Activated T-cell treated with anti-CD3 and anti-CD28 coated beads for 48 hours (primary cell): Measurements from ENCODE around the gene PHF19.

ENCODE experiments used
- DNase-seq: peaks from one replicate; pipeline ENCODE4 v3.0.0-alpha.2; 2020; ENCODE audit warnings: low read depth

Gene PHF19

DNA sequence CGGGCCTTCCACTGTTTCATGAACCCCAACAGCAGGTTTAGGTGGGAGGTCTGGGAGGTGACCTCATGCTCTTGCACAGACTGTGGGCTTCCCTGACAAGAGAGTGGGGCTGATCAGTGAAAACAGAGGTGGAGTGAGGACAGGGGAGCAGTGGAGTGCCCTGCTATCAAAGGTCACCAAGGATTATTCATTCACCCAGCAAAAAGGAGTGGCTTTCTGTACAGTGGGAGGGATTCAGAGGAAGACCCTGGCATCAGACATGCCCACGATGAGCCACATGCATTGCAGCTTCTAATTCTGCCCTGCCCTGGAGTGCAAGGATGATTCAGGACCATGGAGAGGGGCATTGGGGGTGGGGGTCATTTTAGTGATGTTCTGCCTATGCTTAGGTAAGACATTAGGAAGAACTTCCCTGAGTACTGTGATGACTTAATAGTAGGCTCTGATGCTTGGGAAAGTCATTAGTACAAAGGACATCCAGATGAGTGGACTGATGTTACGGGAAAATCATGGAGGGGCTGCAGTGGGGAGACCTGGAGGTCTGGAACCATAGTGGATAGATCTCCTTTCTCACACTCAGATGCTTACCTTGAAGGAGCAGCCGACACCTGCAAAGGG lies 36.8 kb upstream of the PHF19 start:
- no peak for DNase-seq

DNA sequence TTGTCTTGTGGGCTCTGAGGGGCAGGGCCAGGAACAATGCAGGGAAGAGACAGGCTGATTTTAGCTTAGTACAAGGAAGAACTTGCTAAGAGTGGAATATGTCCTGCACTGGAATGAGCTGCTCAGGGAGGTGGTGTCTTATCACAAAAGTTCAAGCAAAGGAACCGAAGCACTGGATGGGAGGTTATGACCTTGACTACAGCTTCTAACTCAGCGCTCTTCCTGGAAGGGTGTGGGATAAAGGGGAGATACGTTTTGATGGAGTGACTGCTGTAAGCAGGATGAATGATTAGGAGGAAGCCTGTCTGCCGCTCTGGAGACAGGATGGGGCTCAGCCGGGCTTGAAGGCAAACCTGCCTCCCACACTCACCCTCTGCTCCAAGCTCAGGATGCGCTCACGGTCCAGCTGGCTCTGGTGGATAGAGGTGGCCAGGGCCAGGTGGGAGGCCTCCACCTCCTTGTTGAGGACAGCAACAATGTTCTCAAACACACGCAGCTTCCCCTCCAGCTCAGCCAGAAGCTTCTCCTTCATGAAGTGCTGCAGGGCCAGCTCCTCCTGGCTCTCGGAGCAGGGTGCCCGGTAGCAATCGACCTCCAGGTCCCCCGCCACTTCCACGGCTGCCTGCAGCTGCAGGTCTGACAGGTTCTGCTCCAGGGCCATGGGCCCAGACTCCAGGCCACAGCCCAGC lies 36.1 kb upstream of the PHF19 start:
- DNase-seq: no peak

DNA sequence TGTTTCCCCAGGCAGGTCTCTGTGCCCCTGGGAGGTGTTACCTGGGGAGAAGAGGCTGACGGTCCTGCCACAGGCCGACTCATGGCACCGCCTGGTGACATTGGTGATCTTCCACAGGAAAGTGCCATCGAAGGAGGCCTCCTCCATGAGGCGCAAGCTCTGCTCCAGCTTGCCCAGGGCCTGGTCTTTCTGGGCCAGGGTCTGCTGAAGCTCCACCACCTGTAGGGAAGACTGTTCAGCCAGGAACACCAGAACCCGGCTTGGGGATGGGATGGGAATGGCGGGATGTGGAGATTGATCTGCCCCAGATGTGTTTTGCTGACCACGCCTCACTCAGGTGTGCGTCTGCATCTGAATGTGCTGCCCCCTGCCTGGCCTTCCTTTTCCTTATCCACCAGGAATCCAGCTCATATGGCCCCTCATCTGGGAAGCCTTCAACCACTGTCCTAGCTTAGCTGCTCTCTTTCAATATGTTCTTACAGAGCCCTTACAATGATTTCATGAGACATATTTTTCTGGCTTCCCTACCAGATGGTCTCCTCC lies 34.4 kb upstream of the PHF19 start:
- no peak for DNase-seq

DNA sequence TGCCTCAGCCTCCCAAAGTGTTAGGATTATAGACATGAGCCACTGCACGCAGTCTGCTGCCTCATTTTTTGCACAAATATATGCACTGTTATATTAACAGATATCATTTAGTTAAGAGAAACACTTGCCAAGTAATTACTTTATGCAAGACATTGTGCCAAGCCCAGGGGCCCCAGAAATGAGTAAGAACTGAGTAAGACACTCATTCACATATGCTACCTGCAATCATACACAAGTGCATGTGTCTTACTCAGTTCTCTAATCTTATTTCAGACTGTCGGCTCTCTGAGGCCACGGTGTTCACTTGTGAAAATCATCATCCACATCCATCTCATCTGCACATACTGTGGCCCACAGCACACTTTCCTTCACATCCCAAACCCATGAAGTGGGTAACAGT lies 33.7 kb upstream of the PHF19 start:
- no peak for DNase-seq

DNA sequence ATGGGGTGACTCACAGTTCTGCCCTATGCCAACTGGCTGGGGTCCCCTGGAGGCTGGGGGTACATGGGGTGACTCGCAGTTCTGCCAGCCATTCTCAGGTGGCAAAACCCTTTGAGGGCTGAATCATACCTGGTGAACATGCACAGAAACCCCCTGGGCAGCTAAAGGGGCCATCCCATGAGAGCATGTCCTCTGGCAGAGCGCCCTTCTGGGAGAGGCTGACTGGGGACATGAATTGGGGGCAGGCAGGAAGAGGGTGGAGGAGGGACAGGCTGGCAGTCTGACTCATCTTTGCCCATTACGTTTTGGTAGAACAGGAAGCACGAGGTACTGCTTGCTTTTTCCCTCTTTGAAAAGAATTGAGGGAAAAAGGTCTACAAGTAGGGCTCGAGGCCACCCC lies 32.9 kb upstream of the PHF19 start:
- no peak for DNase-seq

DNA sequence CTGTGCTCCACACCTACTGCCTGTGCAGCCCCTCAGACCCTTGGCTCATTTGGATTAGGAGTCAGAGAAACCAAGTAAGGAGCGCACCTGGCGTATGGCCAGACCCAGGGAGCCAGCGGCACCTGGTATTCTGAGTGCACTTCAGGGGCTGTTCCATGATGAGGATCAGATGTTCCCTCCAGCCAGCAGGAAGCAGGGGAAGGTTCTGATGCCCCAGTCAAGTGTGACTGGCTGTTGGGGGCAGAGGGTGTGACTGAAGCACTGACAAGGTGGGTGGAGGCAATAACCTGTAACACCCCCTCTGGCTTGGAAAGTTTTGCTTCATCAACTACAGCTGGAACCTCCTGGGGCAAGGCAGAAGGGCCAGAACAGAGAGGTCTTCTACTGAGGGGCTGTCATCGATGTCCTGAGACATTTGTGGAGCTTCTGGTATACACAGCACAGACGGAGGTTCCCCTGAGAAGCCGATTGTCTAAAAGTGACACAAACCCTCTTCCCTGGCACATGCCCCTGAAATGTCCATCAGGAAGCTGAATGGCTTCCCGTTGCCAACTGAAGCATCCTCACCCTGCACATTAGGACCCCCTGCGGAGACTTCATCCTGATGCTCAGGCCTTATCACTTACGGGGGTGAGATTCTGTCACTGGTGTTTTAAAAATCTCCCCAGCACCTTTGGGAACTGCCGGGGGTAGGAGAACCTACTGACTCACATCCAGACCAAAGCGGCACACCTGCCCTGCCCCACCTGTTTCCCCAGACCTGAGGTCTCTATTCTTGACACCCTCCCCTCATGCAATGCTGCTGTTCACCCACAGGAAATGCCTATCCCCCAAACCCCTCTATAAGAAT lies 28.6 kb upstream of the PHF19 start:
- DNase-seq: no peak

DNA sequence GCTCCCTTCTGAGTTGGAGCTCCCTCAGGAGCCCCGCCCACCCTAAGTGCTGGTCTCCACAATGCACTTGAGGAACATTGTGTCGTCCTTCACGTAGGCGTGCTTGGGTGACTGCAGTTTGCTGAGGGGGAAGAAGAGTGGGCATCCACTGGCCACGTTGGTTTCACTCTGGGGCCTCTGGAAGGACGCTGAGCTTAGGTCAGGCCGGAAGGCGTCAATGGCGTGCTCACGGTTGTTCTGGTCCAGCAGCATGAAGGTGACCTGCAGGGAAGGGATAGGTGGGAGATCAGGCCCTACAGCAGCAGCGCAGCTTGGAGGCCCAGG lies 28.0 kb upstream of the PHF19 start:
- DNase-seq: no peak

DNA sequence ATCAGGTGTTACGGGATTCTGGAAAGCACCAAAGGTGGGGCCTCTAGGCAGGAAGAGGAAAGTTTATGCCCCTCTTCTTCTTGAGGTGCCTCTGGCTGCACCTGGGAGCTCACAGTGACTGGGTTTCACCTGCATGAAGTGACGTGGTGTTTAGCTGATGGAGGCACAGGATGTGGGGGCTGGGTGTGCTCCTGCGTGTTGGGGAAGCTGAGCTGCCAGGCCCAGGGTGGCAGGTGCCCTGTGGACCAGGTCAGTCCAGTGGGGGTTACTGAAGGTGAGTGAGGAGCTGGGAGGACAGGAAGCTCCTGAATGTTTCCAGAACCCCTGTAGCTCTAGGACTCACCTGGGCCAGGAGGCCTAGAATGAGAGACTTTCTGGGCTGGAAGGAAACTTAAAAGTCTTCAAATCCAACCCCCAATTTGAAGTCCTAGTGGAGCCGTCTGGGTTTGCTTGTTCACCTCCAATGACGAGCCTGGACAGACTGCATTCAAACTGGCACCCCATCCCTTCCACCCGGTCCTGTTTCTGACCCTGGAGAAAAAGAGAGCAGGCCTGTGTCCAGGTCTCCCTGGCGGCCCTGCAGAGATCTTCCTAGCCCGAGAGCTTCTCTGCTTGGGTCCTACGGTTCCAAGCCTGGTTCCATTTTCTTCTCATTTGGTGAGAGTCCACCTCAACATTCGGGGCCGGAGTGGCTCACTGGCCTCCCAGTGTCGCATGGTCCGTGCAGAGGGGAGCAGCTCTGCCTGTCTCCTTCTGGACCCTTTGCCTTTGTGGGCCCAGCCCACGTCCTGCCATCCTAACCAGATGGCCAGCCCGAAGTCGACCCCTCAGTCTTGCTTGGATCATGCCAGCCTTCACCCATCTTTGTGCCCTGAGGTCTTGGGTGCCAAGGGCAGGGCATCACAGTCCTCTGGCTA lies 27.3 kb upstream of the PHF19 start:
- DNase-seq: no peak

DNA sequence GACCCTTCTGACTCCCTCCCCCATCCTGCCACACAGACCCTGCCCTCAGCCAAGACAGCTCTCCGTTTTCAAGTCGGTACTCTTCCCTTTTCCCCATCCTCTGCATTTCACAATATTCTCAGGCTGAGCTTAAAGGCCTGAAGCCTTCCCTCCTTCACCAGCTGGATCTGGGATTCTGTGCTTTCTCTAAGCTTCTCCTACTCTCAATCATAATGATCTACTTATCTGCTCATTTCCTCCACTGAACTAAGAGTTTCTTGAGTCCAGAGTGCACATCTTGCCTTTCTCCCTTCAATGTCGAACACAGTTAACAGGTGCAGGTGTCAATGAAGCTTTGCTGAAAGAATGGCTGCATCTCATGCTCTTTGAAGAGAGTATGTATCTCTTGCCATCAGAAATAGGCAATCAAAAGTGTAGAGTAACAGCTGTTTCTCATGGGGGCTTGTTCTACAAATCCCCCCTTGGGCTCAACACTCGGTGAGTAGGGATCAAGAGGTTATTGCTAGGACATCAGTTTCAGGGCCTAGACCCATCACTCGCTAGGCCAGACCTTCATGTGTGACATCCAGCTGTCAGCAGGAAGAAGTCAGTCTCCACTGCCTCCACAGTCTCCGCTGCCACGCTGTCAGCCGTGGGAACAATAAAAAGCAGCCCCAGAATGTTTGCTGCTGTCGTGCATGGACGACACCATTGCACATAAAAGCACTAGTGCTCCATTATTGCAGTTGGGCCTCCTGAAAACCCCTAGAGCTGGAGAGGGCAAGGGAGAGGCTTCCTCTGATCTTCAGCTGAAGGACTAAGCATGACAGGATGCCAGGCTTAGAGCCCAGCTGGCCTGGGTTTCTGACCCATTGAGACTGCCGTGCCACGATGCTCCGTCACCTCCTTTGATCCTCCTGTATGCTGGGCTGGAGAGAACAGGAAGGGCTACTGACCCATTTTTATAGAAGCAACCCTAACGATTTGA lies 25.9 kb upstream of the PHF19 start:
- DNase-seq: no peak

DNA sequence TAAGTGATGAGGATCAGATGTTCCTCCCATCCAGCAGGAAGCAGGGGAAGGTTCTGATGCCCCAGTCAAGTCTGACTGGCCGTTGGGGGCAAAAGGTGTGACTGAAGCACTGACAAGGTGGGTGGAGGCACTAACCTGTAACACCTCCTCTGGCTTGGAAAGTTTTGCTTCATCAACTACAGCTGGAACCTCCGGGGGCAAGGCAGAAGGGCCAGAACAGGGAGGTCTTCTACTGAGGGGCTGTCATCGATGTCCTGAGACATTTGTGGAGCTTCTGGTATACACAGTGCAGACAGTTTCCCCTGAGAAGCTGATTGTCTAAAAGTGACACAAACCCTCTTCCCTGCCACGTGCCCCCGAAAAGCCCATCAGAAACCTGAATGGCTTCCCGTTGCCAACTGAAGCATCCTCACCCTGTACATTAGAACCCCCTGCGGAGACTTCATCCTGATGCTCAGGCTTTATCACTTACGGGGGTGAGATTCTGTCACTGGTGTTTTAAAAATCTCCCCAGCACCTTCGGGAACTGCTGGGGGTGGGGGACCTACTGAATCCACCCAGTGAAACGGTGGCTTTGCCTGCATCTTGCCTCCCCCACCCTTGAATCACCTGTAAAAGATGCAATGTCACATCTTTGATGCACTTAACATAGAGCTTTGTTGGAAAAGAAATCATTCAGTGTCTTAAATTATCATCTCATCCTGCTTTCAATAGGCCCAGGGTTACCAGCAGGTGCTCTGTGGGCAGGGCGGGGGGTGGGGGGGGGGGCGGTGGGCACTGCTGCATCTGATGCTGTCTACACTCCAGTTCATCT lies 25.0 kb upstream of the PHF19 start:
- DNase-seq: no peak

DNA sequence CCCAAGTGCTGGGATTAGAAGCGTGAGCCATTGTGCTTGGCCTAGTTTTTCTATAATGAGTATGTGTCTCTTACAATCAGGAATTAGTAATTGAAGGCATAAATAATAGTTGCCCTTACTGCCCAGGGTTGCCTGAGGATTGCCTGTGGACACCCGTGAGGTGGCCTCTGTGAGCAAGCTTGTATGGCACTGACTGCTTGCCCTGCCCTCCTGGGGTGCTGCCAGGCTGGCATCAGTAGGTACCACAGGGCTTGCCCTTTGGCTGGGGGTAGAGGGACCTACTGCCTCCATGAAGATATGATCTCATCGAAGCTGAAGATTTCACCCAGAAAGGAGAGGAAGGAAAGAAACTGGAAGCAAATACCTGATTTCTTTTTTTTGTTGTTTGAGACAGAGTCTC lies 23.8 kb upstream of the PHF19 start:
- DNase-seq: no peak

DNA sequence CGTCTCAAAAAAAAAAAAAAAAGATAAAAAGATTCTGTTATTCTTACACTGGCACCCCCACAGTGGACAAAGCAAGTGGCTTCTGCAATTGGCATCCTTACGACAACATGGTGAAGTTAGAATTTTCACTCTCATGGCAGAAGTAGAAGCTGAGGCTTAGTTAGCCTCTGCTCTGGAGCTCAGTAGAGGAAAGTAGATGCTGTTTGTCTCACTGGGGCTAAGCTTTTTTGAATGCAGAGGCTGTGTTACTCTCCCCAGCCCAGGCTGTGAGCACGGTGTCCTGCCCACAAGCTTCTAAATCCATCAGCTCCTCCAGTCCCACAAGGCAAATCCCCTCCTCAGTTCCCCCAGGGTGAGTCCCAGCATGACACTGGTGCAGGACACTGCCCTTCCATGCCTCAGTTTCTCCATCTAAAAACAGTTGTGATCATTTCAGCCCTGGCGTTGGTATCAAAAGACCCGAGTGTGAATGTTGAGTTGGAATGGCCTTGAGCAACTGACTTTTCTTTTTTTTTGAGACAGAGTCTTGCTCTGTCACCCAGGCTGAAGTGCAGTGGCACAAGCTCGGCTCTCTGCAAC lies 22.6 kb upstream of the PHF19 start:
- no peak for DNase-seq

DNA sequence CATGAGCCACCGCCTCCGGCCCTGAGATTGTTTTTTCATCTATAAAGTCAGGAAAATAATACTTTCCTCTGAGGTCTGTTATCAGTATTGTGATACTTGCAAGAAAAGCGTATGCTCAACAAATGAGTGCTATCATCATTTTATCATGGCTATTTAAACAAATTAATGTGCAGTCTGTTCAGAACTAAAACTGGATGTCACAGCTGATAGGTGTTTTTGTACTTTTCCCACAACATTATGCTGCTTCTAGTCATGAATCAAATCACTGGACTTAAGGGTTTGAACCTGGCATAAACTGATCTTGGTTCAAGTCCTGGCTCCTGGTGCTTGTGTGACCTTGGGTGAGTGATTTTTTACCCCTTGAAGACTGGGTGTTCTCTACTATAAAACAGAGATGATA lies 21.4 kb upstream of the PHF19 start:
- no peak for DNase-seq

DNA sequence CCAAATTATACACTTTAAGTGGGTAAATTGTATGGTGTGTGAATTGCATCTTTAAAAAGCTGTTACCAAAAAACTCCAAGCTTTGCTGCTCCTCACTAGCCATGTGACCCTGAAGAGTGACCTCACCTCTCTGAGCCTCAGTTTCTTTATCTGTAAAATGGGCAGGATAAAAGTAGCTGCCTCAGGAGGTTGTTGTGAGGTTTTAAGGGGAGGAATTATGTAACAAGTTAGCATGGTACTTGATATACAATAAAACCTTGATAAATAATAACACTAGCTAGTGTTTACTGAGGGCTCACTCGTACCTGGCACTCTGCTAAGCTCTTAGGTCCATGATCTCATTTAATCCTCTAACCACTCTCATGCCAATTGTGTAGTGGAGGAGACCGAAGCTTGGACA lies 19.0 kb upstream of the PHF19 start:
- no peak for DNase-seq

DNA sequence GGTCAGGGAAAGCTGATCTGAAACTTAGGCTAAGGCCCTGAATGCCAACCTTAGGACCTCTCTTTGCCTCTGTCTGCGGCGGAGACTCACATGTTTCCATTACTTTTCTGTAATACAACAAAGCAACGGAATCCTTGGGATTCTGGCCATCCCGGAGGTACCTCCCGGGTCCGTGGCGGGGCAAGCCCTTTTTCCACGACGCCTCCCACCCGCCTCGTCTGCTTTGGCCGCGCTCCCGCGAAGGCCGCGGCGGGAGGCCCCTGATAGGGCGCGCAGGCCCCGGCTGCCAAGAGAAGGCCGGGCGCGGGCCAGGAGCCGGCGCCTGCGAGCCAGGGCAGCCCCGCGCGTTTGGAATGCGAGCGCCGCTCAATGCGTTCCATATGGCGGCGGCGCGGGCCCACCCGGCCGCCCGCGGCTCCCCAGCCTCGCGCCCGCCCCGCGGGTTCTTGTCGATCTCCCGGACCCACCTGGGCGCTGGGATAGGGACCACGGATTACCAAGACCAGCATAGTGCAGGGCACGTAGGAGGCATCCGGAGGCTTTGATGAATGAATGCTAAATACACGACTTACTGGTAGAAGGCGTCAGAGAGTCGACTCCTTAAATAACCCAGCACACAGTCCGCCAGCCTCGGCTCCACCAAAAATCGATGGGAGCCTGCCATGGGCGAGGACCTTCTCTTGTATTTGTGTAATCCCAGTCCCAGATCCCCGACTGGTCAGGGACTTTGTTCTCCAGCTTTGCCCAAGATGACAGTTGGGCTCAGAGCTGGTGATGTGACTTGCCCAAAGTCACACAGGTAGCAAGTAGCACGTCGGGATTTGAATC lies 17.5 kb upstream of the PHF19 start:
- DNase-seq: no peak

DNA sequence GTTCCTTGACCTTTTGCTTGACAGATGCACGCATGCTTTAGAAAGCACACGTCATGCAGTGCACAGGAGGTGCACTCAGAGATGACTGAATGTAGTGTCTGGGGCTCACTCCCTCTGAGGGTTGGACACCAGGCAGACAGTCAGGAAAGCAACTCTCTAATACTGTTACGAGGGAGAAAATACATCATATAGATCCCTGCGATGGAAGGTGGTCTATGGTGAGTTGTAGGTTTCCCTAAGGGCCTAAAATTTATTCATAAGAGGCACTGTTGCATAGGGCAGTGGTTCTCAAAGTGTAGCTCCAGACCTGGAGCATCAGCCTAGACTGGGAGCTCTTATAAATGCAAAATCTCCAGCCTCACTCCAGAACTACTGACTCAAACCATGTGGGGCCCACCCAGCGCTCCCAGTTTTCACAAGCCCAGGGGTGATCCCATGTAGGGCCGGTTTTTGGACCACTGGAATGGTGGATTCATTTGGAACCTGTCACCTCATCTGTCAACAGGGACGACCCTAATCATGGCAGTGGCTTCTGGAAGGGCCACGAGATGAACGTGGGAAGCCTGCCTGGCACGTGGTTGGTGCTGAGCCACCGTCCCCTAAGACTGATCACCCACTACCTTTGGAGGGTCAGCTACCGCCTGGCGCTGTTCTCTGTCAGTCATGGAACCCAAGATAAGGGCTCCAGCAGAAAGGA lies 16.8 kb upstream of the PHF19 start:
- DNase-seq: no peak

DNA sequence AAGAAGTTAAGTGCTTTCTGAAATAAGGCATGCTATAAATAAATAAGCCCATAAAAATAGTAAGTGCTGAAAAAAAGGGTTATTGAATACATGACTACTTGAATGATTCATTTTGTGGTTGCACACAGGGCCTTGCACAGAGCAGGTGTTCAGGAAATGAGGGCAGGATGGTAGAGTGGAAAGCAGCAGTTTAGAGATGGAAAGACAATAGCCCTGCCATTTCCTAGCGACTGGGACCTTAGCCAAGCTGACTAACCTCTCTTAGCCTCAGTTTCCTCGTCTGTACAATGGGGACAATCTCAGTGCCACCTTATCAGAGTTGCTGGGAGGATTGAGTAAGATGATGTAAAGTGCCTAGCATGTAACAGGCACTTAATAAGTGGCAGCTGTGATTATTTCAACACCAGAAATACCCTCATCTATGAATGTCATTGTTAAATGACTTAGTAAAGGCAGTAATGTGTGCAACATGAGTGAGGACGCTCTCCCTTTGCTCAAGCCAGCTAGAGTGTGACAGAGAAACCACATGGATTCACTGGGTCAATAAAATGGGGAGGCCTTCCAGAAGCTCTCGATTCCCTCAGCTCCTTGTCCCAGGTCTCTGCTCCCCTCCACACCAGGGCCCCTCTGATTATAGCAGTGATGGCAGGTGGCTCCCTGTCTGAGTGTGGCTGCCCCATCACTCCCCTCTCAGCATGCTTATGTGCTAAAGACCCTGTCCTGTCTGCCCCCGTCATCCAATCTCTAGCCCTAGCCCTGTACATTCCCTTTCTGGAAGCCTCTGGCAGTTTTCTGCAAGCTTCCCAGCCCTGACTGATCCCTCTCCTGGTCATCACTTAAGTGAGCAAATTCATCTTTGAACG lies 16.0 kb upstream of the PHF19 start:
- DNase-seq: no peak
